ENCODE results near the gene GEMIN7. TPM values are rescaled to one million over a fixed set of nuclear protein-coding genes. Genes with fewer than 3 reads are reported as not detected.

GEMIN7 gene, protein sequence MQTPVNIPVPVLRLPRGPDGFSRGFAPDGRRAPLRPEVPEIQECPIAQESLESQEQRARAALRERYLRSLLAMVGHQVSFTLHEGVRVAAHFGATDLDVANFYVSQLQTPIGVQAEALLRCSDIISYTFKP
- 18.3 TPM for total RNA-seq
- long read RNA-seq, partial matches to known transcripts: 0 of 13 reads
- long read RNA-seq, other reads (novel, unspliced or antisense): 2 of 13 reads

GRCh38 chr19:45079063-45079910, at the start of gene GEMIN7:
GEMIN7 (plus strand) TSS chr19:45079260; CDS start chr19:45090115, 10,855 bp downstream.
- peak; percentile 94 for DNase-seq (ENCODE audit: low spot score)

GRCh38 chr19:45030825-45031224, 48.2 kb upstream of the GEMIN7 start:
- no peak for DNase-seq (ENCODE audit: low spot score)

DNA sequence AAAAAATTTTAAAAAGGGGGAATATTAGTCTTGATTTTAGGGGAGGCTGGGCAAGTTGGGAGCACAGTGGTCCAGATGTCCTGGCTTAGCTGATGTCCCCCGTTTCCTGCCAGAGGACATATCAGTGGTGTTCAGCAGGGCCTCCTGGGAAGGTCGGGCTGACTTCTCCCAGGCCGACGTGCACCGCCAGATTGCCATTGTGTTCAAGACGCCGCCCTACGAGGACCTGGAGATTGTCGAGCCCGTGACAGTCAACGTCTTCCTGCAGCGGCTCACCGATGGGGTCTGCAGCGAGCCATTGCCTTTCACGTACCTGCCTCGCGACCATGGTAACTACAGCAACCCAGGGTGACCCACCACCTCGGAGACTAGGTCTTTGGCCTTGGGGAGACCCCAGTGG, 46.6 kb upstream of the GEMIN7 start:
- DNase-seq (ENCODE audit: low spot score): no peak

DNA sequence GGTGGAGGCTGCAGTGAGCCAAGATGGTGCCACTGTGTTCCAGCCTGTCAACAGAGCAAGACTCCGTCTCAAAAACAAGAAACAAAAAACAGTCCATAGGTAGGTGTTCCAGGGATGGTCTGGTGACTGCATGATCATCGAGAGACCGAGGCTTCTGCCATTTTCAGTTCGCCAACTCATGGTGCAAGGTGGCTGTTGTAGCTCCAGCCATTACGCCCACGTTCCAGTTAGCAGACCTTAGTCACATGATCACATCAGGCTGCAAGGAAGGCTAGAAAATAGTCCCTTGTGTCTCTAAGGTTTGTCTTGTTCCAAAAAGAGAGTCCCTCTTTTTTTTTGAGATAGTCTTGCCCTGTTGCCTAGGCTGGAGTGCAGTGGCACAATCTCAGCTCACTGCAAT, 43.3 kb upstream of the GEMIN7 start:
- no peak for DNase-seq (ENCODE audit: low spot score)

DNA sequence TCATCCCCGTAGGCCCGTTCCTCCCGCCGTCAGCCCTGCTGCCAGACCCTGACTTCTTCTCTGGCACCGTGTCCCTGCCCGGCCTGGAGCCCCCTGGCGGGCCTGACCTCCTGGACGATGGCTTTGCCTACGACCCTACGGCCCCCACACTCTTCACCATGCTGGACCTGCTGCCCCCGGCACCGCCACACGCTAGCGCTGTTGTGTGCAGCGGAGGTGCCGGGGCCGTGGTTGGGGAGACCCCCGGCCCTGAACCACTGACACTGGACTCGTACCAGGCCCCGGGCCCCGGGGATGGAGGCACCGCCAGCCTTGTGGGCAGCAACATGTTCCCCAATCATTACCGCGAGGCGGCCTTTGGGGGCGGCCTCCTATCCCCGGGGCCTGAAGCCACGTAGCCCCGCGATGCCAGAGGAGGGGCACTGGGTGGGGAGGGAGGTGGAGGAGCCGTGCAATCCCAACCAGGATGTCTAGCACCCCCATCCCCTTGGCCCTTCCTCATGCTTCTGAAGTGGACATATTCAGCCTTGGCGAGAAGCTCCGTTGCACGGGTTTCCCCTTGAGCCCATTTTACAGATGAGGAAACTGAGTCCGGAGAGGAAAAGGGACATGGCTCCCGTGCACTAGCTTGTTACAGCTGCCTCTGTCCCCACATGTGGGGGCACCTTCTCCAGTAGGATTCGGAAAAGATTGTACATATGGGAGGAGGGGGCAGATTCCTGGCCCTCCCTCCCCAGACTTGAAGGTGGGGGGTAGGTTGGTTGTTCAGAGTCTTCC, 41.5 kb upstream of the GEMIN7 start:
- no peak for DNase-seq (ENCODE audit: low spot score)

GRCh38 chr19:45038931-45039893, 39.8 kb upstream of the GEMIN7 start, which contains the start of gene CLASRP:
CLASRP (plus strand) TSS chr19:45039045; CDS start chr19:45040213, 1,168 bp downstream.
- DNase-seq (ENCODE audit: low spot score): peak; percentile 97

- no peak for DNase-seq (ENCODE audit: low spot score)
Observed at GRCh38 chr19:45040059-45040771, 38.8 kb upstream of the GEMIN7 start.

- no peak for DNase-seq (ENCODE audit: low spot score)
Observed at GRCh38 chr19:45041125-45041524, 37.9 kb upstream of the GEMIN7 start.

DNA sequence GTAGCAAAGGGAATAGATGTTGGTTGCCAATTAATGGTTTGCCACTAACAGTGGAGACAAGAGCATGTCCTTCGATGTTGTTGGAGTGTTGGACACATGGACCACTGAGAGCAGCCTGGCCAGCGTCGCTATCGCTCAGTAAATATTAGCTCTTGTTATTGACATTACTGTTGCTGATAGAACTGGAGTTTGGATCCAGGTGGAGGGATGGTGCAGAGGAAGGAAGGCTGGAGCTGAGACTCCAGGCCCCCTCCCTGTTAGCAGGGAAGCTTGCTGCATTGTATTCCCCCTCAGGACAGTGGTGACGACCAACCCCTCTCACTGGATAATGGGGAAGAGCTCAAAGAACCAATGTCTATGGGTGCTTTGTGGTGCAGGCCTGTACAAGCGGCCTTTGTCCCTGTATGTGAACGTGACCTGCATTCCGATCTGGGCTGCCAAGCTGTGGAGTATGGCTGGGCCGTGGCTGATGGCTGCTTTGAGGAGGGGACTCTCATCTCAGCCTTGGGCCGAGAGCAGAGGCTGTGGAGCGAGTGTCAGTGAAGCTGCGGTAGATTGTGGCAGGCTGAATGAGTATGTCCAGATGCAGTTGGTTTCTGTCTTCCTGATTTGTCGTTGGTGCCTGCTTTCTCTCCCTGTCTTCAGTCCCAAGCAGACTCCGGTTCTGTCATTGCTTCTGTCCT, 33.2 kb upstream of the GEMIN7 start:
- no peak for DNase-seq (ENCODE audit: low spot score)

- DNase-seq (ENCODE audit: low spot score): no peak
Observed at GRCh38 chr19:45046355-45046754, 32.7 kb upstream of the GEMIN7 start.

DNA sequence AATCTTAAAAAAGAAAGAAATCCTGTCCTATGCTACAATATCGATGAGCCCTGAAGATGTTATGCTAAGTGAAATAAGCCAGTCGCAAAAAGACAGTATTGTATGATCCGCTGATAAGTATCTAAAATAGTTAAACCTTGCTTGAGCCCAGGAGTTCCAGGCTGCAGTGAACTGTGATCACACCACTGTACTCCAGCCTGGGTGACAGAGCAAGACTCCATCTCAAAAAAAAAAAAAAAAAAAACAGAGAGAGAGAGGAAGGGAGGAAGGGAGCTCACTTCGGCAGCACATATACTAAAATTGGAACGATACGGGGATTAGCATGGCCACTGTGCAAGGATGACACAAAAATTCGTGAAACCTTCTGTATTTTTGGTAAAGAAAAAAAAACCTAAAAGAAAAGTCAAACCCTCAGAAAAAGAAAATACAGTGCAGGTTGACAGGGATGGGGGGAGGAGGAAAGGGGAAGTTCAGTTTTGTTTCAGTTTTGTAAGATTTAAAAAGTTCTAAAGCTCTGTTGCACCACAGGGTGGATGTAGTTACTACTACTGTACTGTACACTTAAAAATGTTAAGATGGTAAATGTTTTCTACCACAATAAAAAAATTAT, 31.8 kb upstream of the GEMIN7 start:
- DNase-seq (ENCODE audit: low spot score): no peak

DNA sequence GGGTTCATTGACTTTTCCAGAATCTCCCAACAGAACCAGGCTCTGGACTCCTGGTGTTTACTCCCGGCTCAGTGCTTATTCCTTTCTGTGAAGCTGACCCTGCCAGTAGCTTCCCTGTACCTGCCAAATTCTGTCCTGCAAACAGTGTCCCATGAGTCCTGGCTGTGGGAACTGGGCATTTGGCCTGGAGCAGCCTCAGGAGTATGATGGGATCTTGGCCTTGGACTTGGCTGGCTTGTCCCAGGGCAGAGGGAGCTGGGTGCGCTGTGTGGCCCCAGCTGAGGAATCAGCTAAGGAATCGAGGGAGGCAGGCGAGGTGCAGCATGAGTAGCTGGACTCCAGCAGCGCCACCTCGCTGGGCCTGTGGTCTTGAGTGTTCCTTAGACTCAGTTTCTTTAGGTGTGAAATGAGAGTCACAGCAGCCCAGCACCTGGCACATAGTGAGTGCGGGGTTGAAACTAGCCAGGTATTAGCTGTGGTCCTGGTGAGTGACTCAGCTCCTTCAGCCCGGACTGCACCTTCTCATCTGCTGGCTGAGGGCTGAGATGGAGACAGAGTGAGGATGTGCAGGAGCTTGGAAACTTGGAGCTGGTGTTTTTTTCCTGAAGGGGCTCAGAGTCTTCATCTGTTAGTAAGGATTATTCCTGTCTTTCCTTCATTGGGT, 29.9 kb upstream of the GEMIN7 start:
- no peak for DNase-seq (ENCODE audit: low spot score)

DNA sequence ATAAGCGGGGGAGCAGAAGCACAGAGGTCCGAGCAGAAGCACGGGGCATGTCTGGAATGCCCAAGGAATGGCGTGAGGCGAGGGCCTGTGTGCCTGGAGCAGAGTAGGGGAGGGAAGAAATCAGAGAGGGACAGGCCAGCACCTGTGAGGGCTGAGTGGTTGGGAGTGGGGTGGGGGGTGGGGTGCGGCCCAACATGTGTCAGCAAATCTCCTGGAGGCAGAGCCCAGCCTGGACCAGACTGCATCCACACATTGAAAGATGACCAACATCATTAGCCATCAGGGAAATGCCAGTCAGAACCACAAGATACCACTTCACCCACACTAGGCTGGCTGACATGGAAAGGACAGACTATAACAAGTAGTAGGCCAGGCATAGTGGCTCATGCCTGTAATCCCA, 29.0 kb upstream of the GEMIN7 start:
- DNase-seq (ENCODE audit: low spot score): no peak

- no peak for DNase-seq (ENCODE audit: low spot score)
Observed at GRCh38 chr19:45051929-45052579, 27.0 kb upstream of the GEMIN7 start.

DNA sequence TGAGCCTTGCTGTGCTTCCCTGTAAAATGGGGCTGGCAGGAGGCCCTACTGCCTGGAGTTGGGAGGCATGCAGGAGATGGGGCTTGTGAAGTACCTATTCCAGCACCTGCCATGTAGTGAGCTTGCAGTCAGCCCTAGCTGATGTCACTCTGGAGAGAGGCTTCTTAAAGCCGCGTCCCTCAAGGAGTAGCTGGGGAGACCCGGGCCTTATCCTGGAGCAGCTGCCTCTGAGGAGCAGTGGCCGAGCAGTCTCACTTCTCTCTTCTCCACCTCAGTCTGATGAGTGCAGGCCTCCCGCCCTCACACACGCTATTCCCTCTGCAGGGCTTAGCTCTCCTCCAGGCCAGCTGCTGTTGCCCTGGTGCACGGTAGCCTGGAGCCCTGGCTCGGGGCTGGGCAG, 22.2 kb upstream of the GEMIN7 start:
- no peak for DNase-seq (ENCODE audit: low spot score)

DNA sequence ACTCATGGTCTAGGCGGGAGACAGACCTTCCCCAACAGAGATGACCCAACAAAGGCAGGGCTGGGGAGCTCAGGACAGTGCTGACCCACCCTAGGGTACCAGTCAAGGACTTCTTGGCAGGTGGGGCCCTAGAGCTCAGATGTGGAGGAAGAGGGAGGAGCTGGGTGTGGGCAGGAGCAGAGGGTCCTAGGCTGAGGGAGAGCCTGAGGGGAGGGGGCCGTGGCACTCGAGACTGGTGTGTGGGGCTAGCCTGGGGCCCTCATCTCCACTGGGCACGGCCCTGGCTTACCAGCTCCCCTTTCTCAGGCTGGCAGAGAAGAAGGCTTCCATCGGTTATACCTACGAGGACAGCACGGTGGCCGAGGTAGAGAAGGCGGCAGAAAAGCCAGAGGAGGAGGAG, 21.6 kb upstream of the GEMIN7 start:
- DNase-seq (ENCODE audit: low spot score): no peak

GRCh38 chr19:45058622-45059159, 20.4 kb upstream of the GEMIN7 start:
- no peak for DNase-seq (ENCODE audit: low spot score)
